Neutrophil (primary cell): ENCODE data around the gene TMCO6.

Experiments used
- H3K27ac ChIP-seq: fragments of 200-600 bp; sonication (generic); 2 replicates; pipeline ENCODE4 v1.5.1; 2016; ENCODE audit warnings: mild to moderate bottlenecking, moderate library complexity
- H3K27me3 ChIP-seq: fragments of 200-600 bp; sonication (generic); 2 replicates; pipeline ENCODE4 v1.6.0; 2016; ENCODE audit warnings: mild to moderate bottlenecking
- H3K36me3 ChIP-seq: fragments of 200-600 bp; sonication (generic); 2 replicates; pipeline ENCODE4 v1.5.1; 2017
- H3K4me1 ChIP-seq, 2 experiments: fragments of 200-600 bp in 1 of 2; sonication (generic) in 1 of 2; 1 replicate in 1 of 2; 2 replicates in 1 of 2; pipeline versions ENCODE4 v1.5.1 to v1.6.1; 2013 to 2016; ENCODE audit warnings: low read depth in 1 of 2, low read length in 1 of 2, mild to moderate bottlenecking in 1 of 2, moderate library complexity in 1 of 2; ENCODE audit not compliant: control insufficient read depth in 1 of 2, insufficient read depth in 1 of 2
- H3K4me3 ChIP-seq, 2 experiments: fragments of 200-600 bp in 1 of 2; sonication (generic) in 1 of 2; 1 replicate in 1 of 2; 2 replicates in 1 of 2; pipeline ENCODE4 v1.5.1; 2013 to 2016; ENCODE audit warnings: low read depth in 1 of 2, low read length in 1 of 2, mild to moderate bottlenecking in 1 of 2, moderate library complexity in 1 of 2
- H3K9me3 ChIP-seq: fragments of 200-600 bp; sonication (generic); 2 replicates; pipeline ENCODE4 v1.5.1; 2016
- CTCF ChIP-seq: fragments of 200-600 bp; sonication (generic); IDR thresholded peaks from 2 replicates; pipeline ENCODE4 v1.5.1; 2016; ENCODE audit warnings: antibody characterized with exemption

Gene TMCO6

GRCh38 chr5:140677947-140678346, 38.7 kb downstream of the TMCO6 start:
- no peak overlapping the region for H3K4me3 ChIP-seq
- H3K27ac ChIP-seq, result no peak overlapping the region
- no peaks in the 10 kb centered on the region for H3K27me3 ChIP-seq
- no peak for TF ChIP-seq CTCF
- H3K4me1 ChIP-seq, result no peaks in the 10 kb centered on the region
- H3K36me3 ChIP-seq, result peaks cover 84% of the 10 kb centered on the region
- H3K9me3 ChIP-seq, result no peaks in the 10 kb centered on the region

- no peaks in the 10 kb centered on the region for H3K9me3 ChIP-seq
- H3K27ac ChIP-seq, result no peak overlapping the region
- no peaks in the 10 kb centered on the region for H3K27me3 ChIP-seq
- H3K4me3 ChIP-seq, result no peak overlapping the region
- H3K36me3 ChIP-seq, result peaks cover 82% of the 10 kb centered on the region
- no peak for TF ChIP-seq CTCF
- no peaks in the 10 kb centered on the region for H3K4me1 ChIP-seq
These were observed 39.7 kb downstream of the TMCO6 start for GRCh38 chr5:140678993-140679392.

- no peak for TF ChIP-seq CTCF
- peak overlapping the region; percentile 95 for H3K27ac ChIP-seq
- peak overlapping the region; percentile 69 to 91 for H3K4me3 ChIP-seq
- H3K36me3 ChIP-seq, result peaks cover 39% of the 10 kb centered on the region
- H3K4me1 ChIP-seq, result peaks cover 21 to 24% of the 10 kb centered on the region in 2 experiments
- no peaks in the 10 kb centered on the region for H3K27me3 ChIP-seq
- no peaks in the 10 kb centered on the region for H3K9me3 ChIP-seq
These were observed 51.2 kb downstream of the TMCO6 start for GRCh38 chr5:140690376-140690932.

GRCh38 chr5:140690941-140691924, 52.0 kb downstream of the TMCO6 start, which contains the start of the genes HARS1 and HARS2:
Gene HARS1, minus strand, starts transcription at chr5:140691370. Its CDS starts 66 bp downstream, at chr5:140691304.
Gene HARS2, plus strand, starts transcription at chr5:140691455. Its CDS starts 194 bp downstream, at chr5:140691649.
- no peak for TF ChIP-seq CTCF
- peak within 1 kb of the TSS; percentile 95 for H3K27ac ChIP-seq

GRCh38 chr5:140694276-140694675, 55.0 kb downstream of the TMCO6 start:
- TF ChIP-seq CTCF, result no peak
- Histone ChIP-seq H3K27me3 (no peaks in the 10 kb centered on the region), H3K36me3 (peaks cover 60% of the 10 kb centered on the region), H3K4me1 (peaks cover 21 to 24% of the 10 kb centered on the region in 2 experiments), H3K4me3 (no peak overlapping the region), H3K9me3 (no peaks in the 10 kb centered on the region), H3K27ac (no peak overlapping the region)

More at GRCh38 chr5:140690941-140691924, 52.0 kb downstream of the TMCO6 start, which contains the start of the genes HARS1 and HARS2:
- Histone ChIP-seq H3K36me3 (peaks cover 43% of the 10 kb centered on the region), H3K27me3 (no peaks in the 10 kb centered on the region), H3K4me3 (peak within 1 kb of the TSS; percentile 69 to 91), H3K4me1 (peaks cover 21 to 24% of the 10 kb centered on the region in 2 experiments), H3K9me3 (no peaks in the 10 kb centered on the region)
